CD1c-positive myeloid dendritic cell (primary cell): ENCODE measurements around the gene GAS6.
"Not testable (repeated sequence)": the region's sequence is repeated elsewhere in the genome, so short reads cannot be mapped to it uniquely, and the experiment has no call there.

ENCODE experiments used
- DNase-seq: peaks from one replicate; pipeline ENCODE4 v3.0.0-alpha.2; 2016; ENCODE audit errors: extremely low spot score

Gene GAS6

GRCh38 chr13:113837560-113838355 is 26.1 kb downstream of the GAS6 start:
- no peak for DNase-seq

- no peak for DNase-seq
Measured at GRCh38 chr13:113836768-113837559, 26.9 kb downstream of the GAS6 start.

DNA sequence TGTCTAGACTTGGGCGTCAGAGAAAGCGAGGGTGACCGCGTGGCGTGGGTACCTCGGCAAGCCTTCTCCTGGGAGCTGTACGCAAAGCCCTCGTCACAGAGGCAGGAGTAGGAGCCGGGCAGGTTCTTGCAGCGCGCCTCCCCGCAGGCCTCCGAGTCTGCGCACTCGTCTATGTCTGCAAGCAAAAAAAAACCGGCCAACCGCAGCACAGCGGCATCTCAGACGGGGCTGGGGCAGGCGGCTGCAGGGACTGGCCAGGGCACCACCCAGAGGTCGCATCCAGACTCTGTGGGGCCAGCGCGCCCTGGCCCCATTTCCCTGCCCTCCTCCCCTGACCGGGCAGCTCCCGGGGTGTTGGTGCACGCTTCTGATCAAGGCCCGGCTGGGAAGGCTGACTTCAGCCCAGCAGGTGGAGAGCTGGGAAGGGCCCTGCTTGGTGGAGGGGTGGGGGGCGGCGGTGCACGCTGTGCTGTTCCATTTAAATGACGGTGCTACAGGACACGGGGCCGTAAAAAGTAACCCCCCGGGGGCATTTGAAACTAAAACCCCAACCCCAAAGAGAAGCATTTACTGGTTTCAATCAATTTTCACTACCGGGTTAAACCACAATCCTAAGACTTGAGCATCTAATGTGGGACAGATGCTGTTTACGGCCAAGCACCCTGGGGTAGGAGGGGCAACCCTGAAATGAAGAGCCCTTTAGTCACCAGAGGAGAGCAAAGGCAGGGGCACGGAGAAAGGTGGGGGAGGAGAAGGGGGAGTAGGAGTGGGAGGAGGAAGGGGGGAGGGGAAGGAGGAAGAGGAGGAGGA is 28.2 kb downstream of the GAS6 start:
- DNase-seq = no peak

- DNase-seq = no peak
Measured at GRCh38 chr13:113834496-113835200, 29.2 kb downstream of the GAS6 start.

- not testable (repeated sequence) for DNase-seq
Measured at GRCh38 chr13:113834006-113834405, 29.9 kb downstream of the GAS6 start.

DNA sequence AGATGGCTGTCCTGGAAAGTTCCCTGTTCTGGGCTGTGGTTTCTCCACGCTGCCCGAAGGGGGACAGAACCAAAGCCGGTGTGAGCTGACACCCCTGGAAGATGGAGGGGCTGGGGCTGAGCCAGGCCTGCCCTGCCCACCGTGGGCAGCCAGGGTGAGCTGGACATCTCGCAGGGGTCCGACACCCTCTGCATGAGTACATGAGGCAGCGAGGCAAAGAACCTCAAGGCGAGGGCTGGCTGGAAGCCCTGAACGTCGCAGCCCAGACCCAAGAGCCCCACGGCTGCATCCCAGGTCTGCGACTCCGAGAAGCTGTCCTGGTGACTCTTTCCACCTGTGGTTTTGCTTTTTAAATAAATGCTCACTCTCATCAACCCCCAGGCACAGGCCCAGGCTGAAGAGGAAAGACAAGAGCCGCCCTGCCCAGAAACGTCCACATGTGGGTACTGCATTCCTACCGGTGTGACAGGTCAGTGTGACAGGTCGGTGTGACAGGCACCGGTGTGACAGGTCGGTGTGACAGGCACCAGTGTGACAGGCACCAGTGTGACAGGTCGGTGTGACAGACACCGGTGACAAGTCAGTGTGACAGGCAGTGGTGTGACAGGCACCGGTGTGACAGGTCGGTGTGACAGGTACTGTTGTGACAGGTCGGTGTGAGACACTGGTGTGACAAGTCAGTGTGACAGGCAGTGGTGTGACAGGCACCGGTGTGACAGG is 30.6 kb downstream of the GAS6 start:
- DNase-seq = no peak

DNA sequence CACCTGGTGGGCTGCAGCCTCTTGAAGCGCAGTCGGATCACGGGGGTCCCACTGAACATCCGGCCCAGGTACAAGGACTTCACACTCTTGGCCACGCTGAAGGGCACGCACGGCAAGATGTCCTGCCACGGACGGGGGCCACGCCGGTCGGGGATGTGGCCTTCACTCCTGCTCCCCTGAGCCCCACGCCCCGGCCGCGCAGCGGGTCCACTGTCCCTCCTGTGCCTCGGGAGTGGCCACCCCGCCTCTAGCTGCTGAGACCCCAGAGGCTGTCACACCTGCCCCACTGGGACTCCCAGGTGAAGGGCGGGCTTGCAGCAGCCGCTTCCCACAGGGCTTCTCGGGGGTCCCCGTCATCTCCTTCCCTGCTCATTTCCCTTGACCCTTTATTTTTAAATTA is 31.2 kb downstream of the GAS6 start:
- DNase-seq = no peak

DNA sequence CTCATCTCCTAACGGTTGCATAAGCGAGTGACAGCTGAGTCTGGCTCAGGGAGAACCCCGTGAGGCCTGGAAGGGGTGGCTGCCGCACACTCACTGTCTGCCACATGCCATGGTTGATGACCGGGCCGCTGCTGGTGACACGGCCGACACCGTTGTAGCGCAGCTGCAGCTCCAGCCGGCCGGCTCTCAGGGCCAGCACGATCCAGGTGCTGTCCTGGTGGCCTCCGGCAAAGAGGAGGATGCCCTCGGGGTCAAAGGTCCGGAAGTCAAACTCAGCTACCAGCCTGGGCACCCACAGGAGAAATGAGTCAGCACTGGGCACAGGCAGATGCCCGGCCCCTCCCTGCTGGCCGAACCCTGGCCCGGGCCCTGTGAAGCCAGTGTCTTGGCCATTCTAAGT is 31.7 kb downstream of the GAS6 start:
- DNase-seq = no peak

DNA sequence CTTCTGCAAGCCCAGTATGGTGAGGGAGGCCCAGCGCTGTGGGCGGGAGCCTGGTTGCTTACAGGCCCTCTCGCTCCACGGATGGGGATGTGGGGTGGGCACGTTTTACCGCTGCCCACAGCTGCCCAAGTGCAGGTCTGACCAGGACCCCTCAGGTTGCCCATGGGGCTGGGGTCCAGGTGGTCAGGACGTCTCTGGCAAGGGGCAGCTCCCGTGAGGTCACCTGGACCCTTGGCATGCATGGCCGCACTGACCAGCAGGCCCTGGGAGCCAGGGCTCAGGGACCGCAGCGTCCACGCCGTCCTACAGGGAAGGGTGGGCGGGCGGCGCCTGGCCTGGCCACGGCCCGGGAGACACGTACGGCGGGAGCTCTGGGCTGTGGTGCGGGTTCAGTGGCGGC is 32.8 kb downstream of the GAS6 start:
- DNase-seq = no peak

DNA sequence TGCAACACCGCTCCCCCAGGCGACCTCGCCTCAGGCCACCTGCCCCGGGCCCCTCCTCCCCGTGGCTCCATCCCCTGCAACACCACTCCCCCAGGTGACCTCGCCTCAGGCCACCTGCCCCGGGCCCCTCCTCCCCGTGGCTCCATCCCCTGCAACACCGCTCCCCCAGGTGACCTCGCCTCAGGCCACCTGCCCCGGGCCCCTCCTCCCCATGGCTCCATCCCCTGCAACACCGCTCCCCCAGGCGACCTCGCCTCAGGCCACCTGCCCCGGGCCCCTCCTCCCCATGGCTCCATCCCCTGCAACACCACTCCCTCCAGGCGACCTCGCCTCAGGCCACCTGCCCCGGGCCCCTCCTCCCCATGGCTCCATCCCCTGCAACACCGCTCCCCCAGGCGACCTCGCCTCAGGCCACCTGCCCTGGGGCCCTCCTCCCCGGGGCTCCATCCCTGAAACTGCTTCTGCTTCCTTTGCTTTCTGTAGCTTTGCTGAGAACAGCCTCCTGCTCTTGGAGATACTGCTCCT is 33.4 kb downstream of the GAS6 start:
- DNase-seq = not testable (repeated sequence)

DNA sequence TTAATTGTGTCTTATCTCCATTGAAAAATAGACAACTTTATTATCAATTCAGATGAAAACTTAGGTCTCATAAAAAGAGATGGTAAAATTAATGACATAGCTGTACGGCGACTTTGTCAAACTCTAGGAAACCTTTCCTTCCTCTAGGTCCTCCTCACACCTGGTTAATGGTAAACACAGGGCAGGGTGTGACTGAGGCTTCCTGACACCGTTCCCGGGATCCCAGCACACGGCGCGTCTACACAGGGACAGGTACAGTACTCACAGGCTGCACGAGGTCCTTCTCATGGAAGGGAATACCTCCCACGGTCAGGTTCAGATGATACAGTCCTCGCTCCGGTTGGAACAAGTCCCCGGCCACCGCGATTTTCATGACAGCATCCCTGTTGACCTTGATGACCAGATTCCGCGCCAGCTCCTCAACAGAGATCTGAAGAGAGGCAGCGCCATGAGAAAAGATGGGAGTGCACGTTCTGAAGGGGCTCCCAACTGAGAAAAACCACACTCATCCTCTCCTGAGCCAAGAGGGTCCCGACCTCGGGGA is 35.5 kb downstream of the GAS6 start:
- DNase-seq = no peak

GRCh38 chr13:113827021-113827420 is 36.9 kb downstream of the GAS6 start:
- DNase-seq = no peak

- not testable (repeated sequence) for DNase-seq
Measured at GRCh38 chr13:113826446-113826845, 37.4 kb downstream of the GAS6 start.

DNA sequence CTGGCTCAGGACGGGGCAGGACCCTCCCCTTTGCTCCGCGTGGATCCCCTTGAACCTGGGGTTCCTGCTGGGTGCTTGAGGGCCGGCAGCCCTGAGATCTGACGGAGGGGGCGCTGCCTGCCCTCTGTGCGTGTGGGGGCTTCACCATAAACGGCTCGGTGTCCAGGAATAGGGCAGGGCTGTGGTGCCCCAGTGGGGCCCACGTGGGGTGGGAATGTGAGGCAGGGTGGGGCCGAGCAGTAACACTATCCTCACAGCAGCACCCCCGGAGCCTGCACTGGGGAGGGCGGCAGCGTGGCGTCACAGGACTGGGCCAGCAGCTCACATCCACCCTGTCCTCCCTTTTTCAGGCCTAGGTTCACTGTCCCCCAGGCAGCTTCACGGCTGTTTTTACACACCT is 38.0 kb downstream of the GAS6 start:
- DNase-seq = no peak

GRCh38 chr13:113823771-113824170 is 40.1 kb downstream of the GAS6 start:
- no peak for DNase-seq

GRCh38 chr13:113822956-113823744 is 40.7 kb downstream of the GAS6 start:
- no peak for DNase-seq

DNA sequence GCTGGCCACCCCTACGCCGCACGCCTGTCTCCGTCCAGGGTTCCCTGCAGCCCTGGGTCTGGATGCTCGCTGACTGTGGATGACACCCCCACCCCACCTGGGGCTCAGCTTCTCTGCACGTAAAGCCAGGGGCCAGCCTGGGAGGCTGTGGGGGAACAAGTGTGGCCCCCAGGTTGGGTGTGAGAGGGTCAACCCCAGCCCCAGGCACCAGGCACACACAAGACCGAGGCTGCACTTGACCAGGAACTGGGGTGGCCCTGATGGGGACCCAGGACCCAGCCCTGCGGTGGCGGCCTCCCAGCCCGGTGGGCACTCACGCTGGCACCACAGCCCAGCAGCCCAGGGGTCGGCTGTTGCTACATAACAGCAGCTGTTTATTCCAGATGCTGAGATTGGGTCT is 41.6 kb downstream of the GAS6 start:
- DNase-seq = no peak

DNA sequence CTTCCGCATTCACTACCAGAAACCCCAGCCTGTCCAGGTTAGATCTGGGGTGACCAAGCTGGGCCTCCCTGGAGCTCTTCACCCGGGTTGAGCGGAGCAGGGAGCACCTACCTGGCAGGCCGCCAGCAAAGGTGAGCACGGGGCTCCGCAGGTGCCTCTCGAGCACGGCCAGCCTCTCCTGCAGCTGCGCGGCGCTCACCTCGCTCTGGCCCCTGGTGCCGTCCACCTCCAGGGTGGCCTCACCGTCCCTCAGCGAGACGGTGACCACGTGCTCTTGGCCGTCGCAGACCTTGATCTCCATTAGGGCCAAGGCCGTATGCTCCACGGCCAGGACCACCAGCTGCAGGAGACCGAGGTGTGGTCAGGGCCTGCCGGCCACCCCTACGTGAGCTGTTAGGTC is 42.0 kb downstream of the GAS6 start:
- DNase-seq = no peak

GRCh38 chr13:113820813-113821651 is 42.8 kb downstream of the GAS6 start:
- DNase-seq = no peak
